IMR-90 (cell line): ENCODE data around the gene PLXNA1.

Experiments used
- CHD1 ChIP-seq: IDR thresholded peaks from 2 replicates; pipeline ENCODE4 v1.6.1; 2012; ENCODE audit warnings: low read depth, low read length, improper control_type of control experiment
- MAZ ChIP-seq: IDR thresholded peaks from 2 replicates; pipeline ENCODE4 v1.6.1; 2012; ENCODE audit warnings: low read depth, mild to moderate bottlenecking, low read length, improper control_type of control experiment, moderate library complexity, borderline replicate concordance
- POLR2A ChIP-seq: IDR thresholded peaks from 2 replicates; pipeline ENCODE4 v1.6.1; 2012; ENCODE audit warnings: mild to moderate bottlenecking, low read depth, low read length
- RAD21 ChIP-seq: IDR thresholded peaks from 2 replicates; pipeline ENCODE4 v1.6.1; 2012; ENCODE audit warnings: low read length, improper control_type of control experiment
- RFX5 ChIP-seq: IDR thresholded peaks from 2 replicates; pipeline ENCODE4 v1.8.0; 2012; ENCODE audit warnings: low read depth, mild to moderate bottlenecking, low read length, moderate library complexity
- TF ChIP-seq, protein P1 (sequence below): conservative IDR thresholded peaks from 2 replicates; pipeline ENCODE4 v1.5.1; 2012; ENCODE audit warnings: mild to moderate bottlenecking, low read depth, low read length, improper control_type of control experiment
- TF ChIP-seq, protein P2 (sequence below): fragments of 150-350 bp; IDR thresholded peaks from 2 replicates; pipeline ENCODE4 v1.6.1; 2016; ENCODE audit warnings: low read depth, mild to moderate bottlenecking, low read length, moderate library complexity, borderline replicate concordance
- TF ChIP-seq, protein P3 (sequence below): fragments of 150-350 bp; IDR thresholded peaks from 2 replicates; pipeline ENCODE4 v1.6.1; 2017; ENCODE audit warnings: mild to moderate bottlenecking, antibody characterized with exemption, low read length, low read depth

DNA sequence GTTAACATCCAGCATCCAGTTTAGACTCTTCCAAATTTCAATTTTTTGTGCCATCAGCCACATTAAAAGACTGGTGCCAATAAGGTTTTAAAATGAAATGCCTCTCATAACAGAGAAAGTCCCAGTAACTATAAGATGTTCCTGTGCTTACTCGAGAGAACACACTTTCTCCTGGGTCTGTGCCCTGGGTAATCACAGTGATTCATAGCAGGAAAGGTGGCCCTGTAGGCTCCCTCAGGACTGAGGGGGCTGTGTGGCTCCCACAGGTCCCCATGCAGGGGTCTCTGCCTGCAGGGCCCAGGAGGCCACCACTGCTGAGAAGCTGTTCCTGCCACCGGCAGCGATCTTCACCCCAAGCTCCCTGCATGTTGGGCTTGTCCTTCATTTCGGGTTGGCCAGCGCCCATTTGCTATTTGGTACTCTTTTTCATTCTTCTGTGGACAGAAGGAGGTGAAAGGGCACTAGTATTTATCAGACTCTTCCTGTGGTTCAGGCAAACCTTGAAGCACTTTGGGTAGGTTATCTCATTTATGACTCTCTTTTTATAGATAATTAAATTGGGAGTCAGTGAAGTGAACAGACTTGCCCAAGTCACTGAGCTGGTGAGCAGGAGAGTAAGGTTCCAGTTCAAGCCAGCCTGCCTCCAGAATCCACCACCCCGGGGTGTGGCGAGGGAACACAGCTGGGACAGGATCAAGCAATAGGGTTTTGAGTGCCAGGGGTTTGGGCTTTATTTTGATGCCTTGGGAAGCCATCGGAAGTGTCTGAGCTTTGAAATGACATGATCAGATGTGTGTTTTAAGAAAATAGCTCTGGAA lies 44.2 kb upstream of the PLXNA1 start:
- TF ChIP-seq RFX5: no peak
- TF ChIP-seq POLR2A: no peak
- TF ChIP-seq RAD21: no peak
- TF ChIP-seq, protein P1, sequence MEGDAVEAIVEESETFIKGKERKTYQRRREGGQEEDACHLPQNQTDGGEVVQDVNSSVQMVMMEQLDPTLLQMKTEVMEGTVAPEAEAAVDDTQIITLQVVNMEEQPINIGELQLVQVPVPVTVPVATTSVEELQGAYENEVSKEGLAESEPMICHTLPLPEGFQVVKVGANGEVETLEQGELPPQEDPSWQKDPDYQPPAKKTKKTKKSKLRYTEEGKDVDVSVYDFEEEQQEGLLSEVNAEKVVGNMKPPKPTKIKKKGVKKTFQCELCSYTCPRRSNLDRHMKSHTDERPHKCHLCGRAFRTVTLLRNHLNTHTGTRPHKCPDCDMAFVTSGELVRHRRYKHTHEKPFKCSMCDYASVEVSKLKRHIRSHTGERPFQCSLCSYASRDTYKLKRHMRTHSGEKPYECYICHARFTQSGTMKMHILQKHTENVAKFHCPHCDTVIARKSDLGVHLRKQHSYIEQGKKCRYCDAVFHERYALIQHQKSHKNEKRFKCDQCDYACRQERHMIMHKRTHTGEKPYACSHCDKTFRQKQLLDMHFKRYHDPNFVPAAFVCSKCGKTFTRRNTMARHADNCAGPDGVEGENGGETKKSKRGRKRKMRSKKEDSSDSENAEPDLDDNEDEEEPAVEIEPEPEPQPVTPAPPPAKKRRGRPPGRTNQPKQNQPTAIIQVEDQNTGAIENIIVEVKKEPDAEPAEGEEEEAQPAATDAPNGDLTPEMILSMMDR: no peak
- TF ChIP-seq, protein P2, sequence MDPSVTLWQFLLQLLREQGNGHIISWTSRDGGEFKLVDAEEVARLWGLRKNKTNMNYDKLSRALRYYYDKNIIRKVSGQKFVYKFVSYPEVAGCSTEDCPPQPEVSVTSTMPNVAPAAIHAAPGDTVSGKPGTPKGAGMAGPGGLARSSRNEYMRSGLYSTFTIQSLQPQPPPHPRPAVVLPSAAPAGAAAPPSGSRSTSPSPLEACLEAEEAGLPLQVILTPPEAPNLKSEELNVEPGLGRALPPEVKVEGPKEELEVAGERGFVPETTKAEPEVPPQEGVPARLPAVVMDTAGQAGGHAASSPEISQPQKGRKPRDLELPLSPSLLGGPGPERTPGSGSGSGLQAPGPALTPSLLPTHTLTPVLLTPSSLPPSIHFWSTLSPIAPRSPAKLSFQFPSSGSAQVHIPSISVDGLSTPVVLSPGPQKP: no peak
- no peak for TF ChIP-seq MAZ
- TF ChIP-seq, protein P3, sequence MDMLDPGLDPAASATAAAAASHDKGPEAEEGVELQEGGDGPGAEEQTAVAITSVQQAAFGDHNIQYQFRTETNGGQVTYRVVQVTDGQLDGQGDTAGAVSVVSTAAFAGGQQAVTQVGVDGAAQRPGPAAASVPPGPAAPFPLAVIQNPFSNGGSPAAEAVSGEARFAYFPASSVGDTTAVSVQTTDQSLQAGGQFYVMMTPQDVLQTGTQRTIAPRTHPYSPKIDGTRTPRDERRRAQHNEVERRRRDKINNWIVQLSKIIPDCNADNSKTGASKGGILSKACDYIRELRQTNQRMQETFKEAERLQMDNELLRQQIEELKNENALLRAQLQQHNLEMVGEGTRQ: no peak
- TF ChIP-seq CHD1: no peak
